ENCODE results near the gene ATG13. TPM values are rescaled to one million over a fixed set of nuclear protein-coding genes. Genes with fewer than 3 reads are reported as not detected.

ATG13 gene
- total and polyA plus RNA-seq, 2 of the 8 experiments (the other 6 are each of a cell fraction or from before 2014, with no cell fraction given): 65.0 to 77.4 TPM

DNA sequence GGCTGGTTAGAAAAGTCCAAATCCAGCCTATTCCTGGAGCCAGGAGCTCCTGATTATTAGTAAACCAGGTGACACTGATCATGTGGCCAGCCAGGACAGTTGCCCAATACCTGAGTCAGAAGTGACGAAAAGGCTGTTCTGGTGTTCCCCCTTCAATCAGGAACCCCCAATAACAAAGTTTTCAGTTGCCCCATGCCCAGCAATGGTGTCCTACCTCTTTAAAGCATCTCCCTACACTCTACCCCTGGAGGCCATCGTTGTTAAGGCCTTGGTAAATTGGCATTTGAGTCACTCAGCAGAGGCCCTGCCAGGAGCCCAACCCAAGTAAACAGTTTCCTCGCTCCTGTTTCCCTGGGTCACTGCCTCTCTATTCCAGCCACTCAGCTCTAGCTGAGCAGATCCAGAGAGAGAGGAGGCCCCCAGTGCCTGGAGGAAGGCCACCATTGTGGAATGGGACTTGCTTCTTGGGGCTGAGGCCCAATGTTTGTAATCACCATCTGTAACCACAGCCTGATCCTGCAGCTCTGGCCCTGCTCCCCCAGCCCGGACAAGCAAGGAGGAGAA lies 58.0 kb downstream of the ATG13 start (continued):
- TF ChIP-seq TAF1 (IDR thresholded peaks at IDR 0.05; ENCODE audit: low read depth, low read length) (no peak), NRF1 (IDR thresholded peaks at IDR 0.05; ENCODE audit: low read depth, low read length) (no peak)
- TF ChIP-seq, protein P1, sequence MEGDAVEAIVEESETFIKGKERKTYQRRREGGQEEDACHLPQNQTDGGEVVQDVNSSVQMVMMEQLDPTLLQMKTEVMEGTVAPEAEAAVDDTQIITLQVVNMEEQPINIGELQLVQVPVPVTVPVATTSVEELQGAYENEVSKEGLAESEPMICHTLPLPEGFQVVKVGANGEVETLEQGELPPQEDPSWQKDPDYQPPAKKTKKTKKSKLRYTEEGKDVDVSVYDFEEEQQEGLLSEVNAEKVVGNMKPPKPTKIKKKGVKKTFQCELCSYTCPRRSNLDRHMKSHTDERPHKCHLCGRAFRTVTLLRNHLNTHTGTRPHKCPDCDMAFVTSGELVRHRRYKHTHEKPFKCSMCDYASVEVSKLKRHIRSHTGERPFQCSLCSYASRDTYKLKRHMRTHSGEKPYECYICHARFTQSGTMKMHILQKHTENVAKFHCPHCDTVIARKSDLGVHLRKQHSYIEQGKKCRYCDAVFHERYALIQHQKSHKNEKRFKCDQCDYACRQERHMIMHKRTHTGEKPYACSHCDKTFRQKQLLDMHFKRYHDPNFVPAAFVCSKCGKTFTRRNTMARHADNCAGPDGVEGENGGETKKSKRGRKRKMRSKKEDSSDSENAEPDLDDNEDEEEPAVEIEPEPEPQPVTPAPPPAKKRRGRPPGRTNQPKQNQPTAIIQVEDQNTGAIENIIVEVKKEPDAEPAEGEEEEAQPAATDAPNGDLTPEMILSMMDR (IDR thresholded peaks at IDR 0.05; ENCODE audit: control extremely low read depth in 1 of 3, insufficient read depth in 1 of 3, low read depth in 1 of 3, low read length in 3 of 3): no peak

Data from H1 (cell line).